ENCODE results near the gene NEMF.

The NEMF gene

GRCh38 chr14:49768301-49769121, 84.1 kb downstream of the NEMF start:
- H3K14ac ChIP-seq (ENCODE audit: low read length): peak overlapping the region; percentile 85
- no CpG with 5 or more reads among the region's 67 CpGs for WGBS (ENCODE audit: extremely low coverage, insufficient coverage, insufficient read length)

GRCh38 chr14:49767571-49768300, 84.9 kb downstream of the NEMF start, which contains the start of gene KLHDC2:
Gene KLHDC2 (plus strand): TSS chr14:49768153. CDS start chr14:49768469, 316 bp downstream.
- peak within 1 kb of the TSS; percentile 98 for H3K14ac ChIP-seq (ENCODE audit: low read length)
- peak within 1 kb of the TSS; percentile 97 for H4K12ac ChIP-seq (ENCODE audit: low read depth, low read length)
- DNase-seq: peak; percentile 84 to 88
- H4K8ac ChIP-seq (ENCODE audit: low read depth, low read length): peak within 1 kb of the TSS; percentile 82
- H3K9me3 ChIP-seq (ENCODE audit: insufficient read depth, low read depth, low read length): no peaks in the 10 kb centered on the region
- H3K4me3 ChIP-seq (ENCODE audit: low read depth, low read length): peak within 1 kb of the TSS; percentile 91
- peak within 1 kb of the TSS; percentile 98 for H3K27ac ChIP-seq (ENCODE audit: low read depth, low read length)
- no peaks in the 10 kb centered on the region for H3K27me3 ChIP-seq (ENCODE audit: insufficient read depth, low read length)
- peaks cover 6 to 10% of the 10 kb centered on the region in 2 experiments for H3K4me1 ChIP-seq (ENCODE audit: control insufficient read depth in 1 of 2, insufficient read depth in 2 of 2, low read length in 2 of 2)
- H3K79me2 ChIP-seq (ENCODE audit: control insufficient read depth, insufficient read depth, low read length, poor library complexity): peaks cover 11% of the 10 kb centered on the region
- peak within 1 kb of the TSS; percentile 77 for H4K91ac ChIP-seq (ENCODE audit: low read depth, low read length)
- H3K4me2 ChIP-seq (ENCODE audit: low read length): peak within 1 kb of the TSS; percentile 95
- H2BK12ac ChIP-seq (ENCODE audit: low read length): no peak within 1 kb of the TSS
- H3K4ac ChIP-seq (ENCODE audit: low read depth, low read length): peak within 1 kb of the TSS; percentile 84
- H3K79me1 ChIP-seq (ENCODE audit: low read length): peaks cover 11% of the 10 kb centered on the region
- peak within 1 kb of the TSS; percentile 97 for H3K18ac ChIP-seq (ENCODE audit: low read length)
- peak within 1 kb of the TSS; percentile 94 for H2BK120ac ChIP-seq (ENCODE audit: insufficient read depth, low read length, poor library complexity)
- H3K36me3 ChIP-seq (ENCODE audit: control insufficient read depth in 1 of 2, insufficient read depth in 2 of 2, low read length in 2 of 2): no peaks in the 10 kb centered on the region
- H2BK5ac ChIP-seq (ENCODE audit: low read depth, low read length, poor library complexity): peak within 1 kb of the TSS; percentile 98
- peak within 1 kb of the TSS; percentile 5 for H2AK5ac ChIP-seq (ENCODE audit: low read length)
- no CpG with 5 or more reads among the region's 86 CpGs for whole genome bisulfite sequencing (ENCODE audit: extremely low coverage, insufficient coverage, insufficient read length)
- H2AFZ ChIP-seq (ENCODE audit: insufficient read depth, low read length, poor library complexity): peak within 1 kb of the TSS; percentile 92
- no peak within 1 kb of the TSS for H3K23ac ChIP-seq (ENCODE audit: low read length)
- H3K9ac ChIP-seq (ENCODE audit: low read length): peak within 1 kb of the TSS; percentile 83

More at GRCh38 chr14:49768301-49769121, 84.1 kb downstream of the NEMF start:
- Histone ChIP-seq H4K12ac (ENCODE audit: low read depth, low read length) (peak overlapping the region; percentile 63), H2BK120ac (ENCODE audit: insufficient read depth, low read length, poor library complexity) (peak overlapping the region; percentile 1), H3K4ac (ENCODE audit: low read depth, low read length) (peak overlapping the region; percentile 84), H4K91ac (ENCODE audit: low read depth, low read length) (peak overlapping the region; percentile 71), H3K79me1 (ENCODE audit: low read length) (peaks cover 11% of the 10 kb centered on the region), H3K4me2 (ENCODE audit: low read length) (peak overlapping the region; percentile 95), H3K79me2 (ENCODE audit: control insufficient read depth, insufficient read depth, low read length, poor library complexity) (peaks cover 11% of the 10 kb centered on the region), H3K27ac (ENCODE audit: low read depth, low read length) (peak overlapping the region; percentile 58), H2BK5ac (ENCODE audit: low read depth, low read length, poor library complexity) (peak overlapping the region; percentile 53), H3K27me3 (ENCODE audit: insufficient read depth, low read length) (no peaks in the 10 kb centered on the region), H3K23ac (ENCODE audit: low read length) (no peak overlapping the region), H3K4me3 (ENCODE audit: low read depth, low read length) (peak overlapping the region; percentile 91), H3K36me3 (ENCODE audit: control insufficient read depth in 1 of 2, insufficient read depth in 2 of 2, low read length in 2 of 2) (no peaks in the 10 kb centered on the region), H2AFZ (ENCODE audit: insufficient read depth, low read length, poor library complexity) (peak overlapping the region; percentile 91), H2AK5ac (ENCODE audit: low read length) (peak overlapping the region; percentile 5), H3K18ac (ENCODE audit: low read length) (peak overlapping the region; percentile 85), H3K9ac (ENCODE audit: low read length) (peak overlapping the region; percentile 71), H3K4me1 (ENCODE audit: control insufficient read depth in 1 of 2, insufficient read depth in 2 of 2, low read length in 2 of 2) (peaks cover 6 to 10% of the 10 kb centered on the region in 2 experiments), H4K8ac (ENCODE audit: low read depth, low read length) (peak overlapping the region; percentile 82), H2BK12ac (ENCODE audit: low read length) (no peak overlapping the region), H3K9me3 (ENCODE audit: insufficient read depth, low read depth, low read length) (no peaks in the 10 kb centered on the region)
- DNase-seq: peak; percentile 71 to 72

- Histone ChIP-seq H2AFZ (ENCODE audit: insufficient read depth, low read length, poor library complexity) (peak overlapping the region; percentile 92), H4K8ac (ENCODE audit: low read depth, low read length) (peak overlapping the region; percentile 80), H2BK120ac (ENCODE audit: insufficient read depth, low read length, poor library complexity) (peak overlapping the region; percentile 94), H3K27me3 (ENCODE audit: insufficient read depth, low read length) (no peaks in the 10 kb centered on the region), H3K14ac (ENCODE audit: low read length) (peak overlapping the region; percentile 98), H3K23ac (ENCODE audit: low read length) (no peak overlapping the region), H4K91ac (ENCODE audit: low read depth, low read length) (peak overlapping the region; percentile 77), H3K9me3 (ENCODE audit: insufficient read depth, low read depth, low read length) (no peaks in the 10 kb centered on the region), H4K12ac (ENCODE audit: low read depth, low read length) (peak overlapping the region; percentile 97), H2BK12ac (ENCODE audit: low read length) (no peak overlapping the region), H3K4me2 (ENCODE audit: low read length) (peak overlapping the region; percentile 92), H3K36me3 (ENCODE audit: control insufficient read depth in 1 of 2, insufficient read depth in 2 of 2, low read length in 2 of 2) (no peaks in the 10 kb centered on the region), H3K79me1 (ENCODE audit: low read length) (peaks cover 11% of the 10 kb centered on the region), H3K79me2 (ENCODE audit: control insufficient read depth, insufficient read depth, low read length, poor library complexity) (peaks cover 11% of the 10 kb centered on the region), H3K27ac (ENCODE audit: low read depth, low read length) (peak overlapping the region; percentile 98), H2BK5ac (ENCODE audit: low read depth, low read length, poor library complexity) (peak overlapping the region; percentile 98), H3K9ac (ENCODE audit: low read length) (no peak overlapping the region), H3K4me1 (ENCODE audit: control insufficient read depth in 1 of 2, insufficient read depth in 2 of 2, low read length in 2 of 2) (peaks cover 6 to 10% of the 10 kb centered on the region in 2 experiments), H3K4me3 (ENCODE audit: low read depth, low read length) (peak overlapping the region; percentile 91), H3K4ac (ENCODE audit: low read depth, low read length) (peak overlapping the region; percentile 83), H3K18ac (ENCODE audit: low read length) (peak overlapping the region; percentile 97), H2AK5ac (ENCODE audit: low read length) (no peak overlapping the region)
- no peak for DNase-seq
- no CpG with 5 or more reads among the region's 9 CpGs for WGBS (ENCODE audit: extremely low coverage, insufficient coverage, insufficient read length)
Measured at GRCh38 chr14:49767270-49767570, 85.4 kb downstream of the NEMF start.

- peak overlapping the region; percentile 92 for H3K4me2 ChIP-seq (ENCODE audit: low read length)
- H3K36me3 ChIP-seq (ENCODE audit: control insufficient read depth in 1 of 2, insufficient read depth in 2 of 2, low read length in 2 of 2): no peaks in the 10 kb centered on the region
- H4K91ac ChIP-seq (ENCODE audit: low read depth, low read length): no peak overlapping the region
- peaks cover 6 to 10% of the 10 kb centered on the region in 2 experiments for H3K4me1 ChIP-seq (ENCODE audit: control insufficient read depth in 1 of 2, insufficient read depth in 2 of 2, low read length in 2 of 2)
- no peak overlapping the region for H2BK5ac ChIP-seq (ENCODE audit: low read depth, low read length, poor library complexity)
- no CpG with 5 or more reads among the region's 10 CpGs for WGBS (ENCODE audit: extremely low coverage, insufficient coverage, insufficient read length)
- H2BK120ac ChIP-seq (ENCODE audit: insufficient read depth, low read length, poor library complexity): no peak overlapping the region
- H3K4me3 ChIP-seq (ENCODE audit: low read depth, low read length): no peak overlapping the region
- H3K4ac ChIP-seq (ENCODE audit: low read depth, low read length): no peak overlapping the region
- no peak overlapping the region for H2BK12ac ChIP-seq (ENCODE audit: low read length)
- peaks cover 11% of the 10 kb centered on the region for H3K79me1 ChIP-seq (ENCODE audit: low read length)
- no peaks in the 10 kb centered on the region for H3K9me3 ChIP-seq (ENCODE audit: insufficient read depth, low read depth, low read length)
- no peak overlapping the region for H2AFZ ChIP-seq (ENCODE audit: insufficient read depth, low read length, poor library complexity)
- no peak overlapping the region for H2AK5ac ChIP-seq (ENCODE audit: low read length)
- H3K9ac ChIP-seq (ENCODE audit: low read length): no peak overlapping the region
- no peak overlapping the region for H3K18ac ChIP-seq (ENCODE audit: low read length)
- no peak for DNase-seq
- peak overlapping the region; percentile 63 for H4K8ac ChIP-seq (ENCODE audit: low read depth, low read length)
- no peak overlapping the region for H3K27ac ChIP-seq (ENCODE audit: low read depth, low read length)
- H3K23ac ChIP-seq (ENCODE audit: low read length): no peak overlapping the region
- H3K79me2 ChIP-seq (ENCODE audit: control insufficient read depth, insufficient read depth, low read length, poor library complexity): peaks cover 11% of the 10 kb centered on the region
- H4K12ac ChIP-seq (ENCODE audit: low read depth, low read length): peak overlapping the region; percentile 26
- no peak overlapping the region for H3K14ac ChIP-seq (ENCODE audit: low read length)
- H3K27me3 ChIP-seq (ENCODE audit: insufficient read depth, low read length): no peaks in the 10 kb centered on the region
Measured at GRCh38 chr14:49766839-49767238, 85.7 kb downstream of the NEMF start.
